Liver (tissue), 2 donors: Measurements from ENCODE around the gene AFF2.

Source experiments
- YY1 ChIP-seq: IDR thresholded peaks from 2 replicates; pipeline ENCODE4 v1.6.1; 2016; ENCODE audit warnings: antibody characterized with exemption, mild to moderate bottlenecking
- TF ChIP-seq, protein P1 (sequence below): IDR thresholded peaks from 2 replicates; pipeline ENCODE4 v1.6.1; 2016; ENCODE audit warnings: antibody characterized with exemption
- TF ChIP-seq, protein P2 (sequence below): fragments of 150-350 bp; IDR thresholded peaks from 2 replicates; pipeline ENCODE4 v1.5.1; 2017; ENCODE audit warnings: improper control_type of control experiment, low read depth, low read length; ENCODE audit not compliant: missing input control
- TF ChIP-seq, protein P3 (sequence below): IDR thresholded peaks from 2 replicates; pipeline ENCODE4 v1.6.1; 2016; ENCODE audit warnings: antibody characterized with exemption
- donor health status: healthy.

DNA sequence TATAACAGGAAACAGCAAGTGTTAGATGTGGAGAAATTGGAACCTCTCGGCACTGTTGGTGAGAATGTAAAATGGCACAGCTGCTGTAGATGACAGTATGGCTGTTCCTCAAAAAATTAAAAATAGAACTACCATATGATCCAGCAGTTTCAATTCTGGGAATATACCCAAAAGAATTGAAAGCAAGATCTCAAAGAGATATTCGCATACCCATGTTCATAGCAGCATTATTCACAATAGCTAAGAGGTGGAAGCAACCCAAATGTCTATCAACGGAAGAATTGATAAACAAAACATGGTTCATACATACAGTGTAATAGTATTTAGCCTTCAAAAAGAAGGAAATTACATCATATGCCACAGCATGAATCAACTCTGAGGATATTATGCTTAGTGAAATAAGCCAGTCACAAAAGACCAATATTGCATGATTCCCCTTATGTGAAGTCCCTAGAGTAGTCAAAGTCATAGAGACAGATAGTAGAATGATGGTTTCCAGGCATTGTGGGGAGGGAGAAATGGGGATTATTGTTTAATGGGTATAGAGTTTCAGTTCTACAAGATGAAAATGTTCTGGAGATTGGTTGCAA, 537.0 kb downstream of the AFF2 start:
- TF ChIP-seq, protein P1, sequence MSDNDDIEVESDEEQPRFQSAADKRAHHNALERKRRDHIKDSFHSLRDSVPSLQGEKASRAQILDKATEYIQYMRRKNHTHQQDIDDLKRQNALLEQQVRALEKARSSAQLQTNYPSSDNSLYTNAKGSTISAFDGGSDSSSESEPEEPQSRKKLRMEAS, result no peak
- TF ChIP-seq, protein P2, sequence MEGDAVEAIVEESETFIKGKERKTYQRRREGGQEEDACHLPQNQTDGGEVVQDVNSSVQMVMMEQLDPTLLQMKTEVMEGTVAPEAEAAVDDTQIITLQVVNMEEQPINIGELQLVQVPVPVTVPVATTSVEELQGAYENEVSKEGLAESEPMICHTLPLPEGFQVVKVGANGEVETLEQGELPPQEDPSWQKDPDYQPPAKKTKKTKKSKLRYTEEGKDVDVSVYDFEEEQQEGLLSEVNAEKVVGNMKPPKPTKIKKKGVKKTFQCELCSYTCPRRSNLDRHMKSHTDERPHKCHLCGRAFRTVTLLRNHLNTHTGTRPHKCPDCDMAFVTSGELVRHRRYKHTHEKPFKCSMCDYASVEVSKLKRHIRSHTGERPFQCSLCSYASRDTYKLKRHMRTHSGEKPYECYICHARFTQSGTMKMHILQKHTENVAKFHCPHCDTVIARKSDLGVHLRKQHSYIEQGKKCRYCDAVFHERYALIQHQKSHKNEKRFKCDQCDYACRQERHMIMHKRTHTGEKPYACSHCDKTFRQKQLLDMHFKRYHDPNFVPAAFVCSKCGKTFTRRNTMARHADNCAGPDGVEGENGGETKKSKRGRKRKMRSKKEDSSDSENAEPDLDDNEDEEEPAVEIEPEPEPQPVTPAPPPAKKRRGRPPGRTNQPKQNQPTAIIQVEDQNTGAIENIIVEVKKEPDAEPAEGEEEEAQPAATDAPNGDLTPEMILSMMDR, result no peak
- no peak for TF ChIP-seq YY1
- TF ChIP-seq, protein P3, sequence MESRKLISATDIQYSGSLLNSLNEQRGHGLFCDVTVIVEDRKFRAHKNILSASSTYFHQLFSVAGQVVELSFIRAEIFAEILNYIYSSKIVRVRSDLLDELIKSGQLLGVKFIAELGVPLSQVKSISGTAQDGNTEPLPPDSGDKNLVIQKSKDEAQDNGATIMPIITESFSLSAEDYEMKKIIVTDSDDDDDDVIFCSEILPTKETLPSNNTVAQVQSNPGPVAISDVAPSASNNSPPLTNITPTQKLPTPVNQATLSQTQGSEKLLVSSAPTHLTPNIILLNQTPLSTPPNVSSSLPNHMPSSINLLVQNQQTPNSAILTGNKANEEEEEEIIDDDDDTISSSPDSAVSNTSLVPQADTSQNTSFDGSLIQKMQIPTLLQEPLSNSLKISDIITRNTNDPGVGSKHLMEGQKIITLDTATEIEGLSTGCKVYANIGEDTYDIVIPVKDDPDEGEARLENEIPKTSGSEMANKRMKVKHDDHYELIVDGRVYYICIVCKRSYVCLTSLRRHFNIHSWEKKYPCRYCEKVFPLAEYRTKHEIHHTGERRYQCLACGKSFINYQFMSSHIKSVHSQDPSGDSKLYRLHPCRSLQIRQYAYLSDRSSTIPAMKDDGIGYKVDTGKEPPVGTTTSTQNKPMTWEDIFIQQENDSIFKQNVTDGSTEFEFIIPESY, result no peak
